NCI-H1105 treated with DMSO at 0.1 percent for 48 hours (cell line): ENCODE results near the gene PPCS.
"Not testable (repeated sequence)": the region's sequence is repeated elsewhere in the genome, so short reads cannot be mapped to it uniquely, and the experiment has no call there.

Source experiments
- DNase-seq: peaks from one replicate; lab custom pipeline; 2025; lab: John Stamatoyannopoulos, UW

PPCS gene

DNA sequence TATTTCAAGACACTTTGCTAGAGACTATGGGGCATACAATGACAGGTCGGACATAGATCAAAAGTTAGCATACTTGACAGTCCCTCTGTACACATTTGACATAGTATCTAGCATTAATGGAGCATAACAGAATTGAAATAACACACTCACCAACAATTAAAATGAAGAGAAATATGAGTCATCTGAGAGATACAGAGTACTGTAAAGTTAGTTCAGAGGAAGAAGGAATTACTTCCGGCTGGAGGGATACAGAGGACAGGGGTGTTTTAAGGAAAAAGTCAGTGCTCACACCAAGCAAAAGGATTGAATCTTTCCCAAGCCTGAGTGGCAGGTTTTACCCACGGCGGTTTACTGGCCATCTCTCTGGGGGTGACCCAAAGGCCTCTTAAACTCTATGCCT, 3.0 kb upstream of the PPCS start:
- no peak for DNase-seq

DNA sequence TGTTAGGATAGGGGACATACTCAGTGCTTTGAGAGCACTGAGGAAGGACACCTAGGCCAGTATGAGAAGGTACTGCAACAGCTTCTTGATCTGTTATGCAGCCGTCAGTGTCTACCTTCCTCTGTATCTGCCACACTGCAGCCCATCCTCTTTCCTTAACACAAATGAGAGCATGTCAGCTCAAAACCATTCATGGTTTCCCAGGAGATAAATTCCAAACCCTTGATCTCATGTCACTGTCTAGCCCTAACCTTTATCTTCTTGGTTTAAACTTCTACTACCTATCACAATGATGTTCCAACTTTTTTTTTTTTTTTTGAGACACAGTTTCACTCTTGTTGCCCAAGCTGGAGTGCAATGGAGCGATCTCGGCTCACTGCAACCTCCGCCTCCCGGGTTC, 1.9 kb upstream of the PPCS start:
- no peak for DNase-seq

DNA sequence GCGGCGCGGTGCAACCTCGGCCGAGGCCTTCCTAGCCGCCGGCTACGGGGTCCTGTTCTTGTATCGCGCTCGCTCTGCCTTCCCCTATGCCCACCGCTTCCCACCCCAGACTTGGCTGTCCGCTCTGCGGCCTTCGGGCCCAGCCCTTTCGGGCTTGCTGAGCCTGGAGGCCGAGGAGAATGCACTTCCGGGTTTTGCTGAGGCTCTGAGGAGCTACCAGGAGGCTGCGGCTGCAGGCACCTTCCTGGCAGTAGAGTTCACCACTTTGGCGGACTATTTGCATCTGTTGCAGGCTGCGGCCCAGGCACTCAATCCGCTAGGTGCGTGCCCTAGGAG, 379 bp downstream of the PPCS start:
- peak; percentile 65 for DNase-seq

DNA sequence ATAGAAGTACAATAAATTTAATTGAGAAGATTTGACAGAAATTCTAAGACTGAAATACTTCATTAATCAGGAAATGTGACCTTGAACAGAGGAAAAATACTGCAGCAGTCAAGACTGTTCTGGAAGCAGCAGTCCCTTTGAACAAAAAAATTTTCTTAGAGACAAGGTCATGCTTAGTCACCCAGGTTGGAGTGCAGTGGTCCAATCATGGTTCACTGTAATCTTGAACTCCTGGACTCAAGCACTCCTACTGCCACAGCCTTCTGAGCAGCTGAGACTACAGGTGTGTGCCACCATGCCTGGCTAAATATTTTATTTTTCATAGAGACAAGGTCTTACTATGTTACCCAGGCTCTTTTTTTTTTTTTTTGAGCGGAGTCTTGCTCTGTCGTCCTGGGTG, 4.9 kb downstream of the PPCS start:
- no peak for DNase-seq

DNA sequence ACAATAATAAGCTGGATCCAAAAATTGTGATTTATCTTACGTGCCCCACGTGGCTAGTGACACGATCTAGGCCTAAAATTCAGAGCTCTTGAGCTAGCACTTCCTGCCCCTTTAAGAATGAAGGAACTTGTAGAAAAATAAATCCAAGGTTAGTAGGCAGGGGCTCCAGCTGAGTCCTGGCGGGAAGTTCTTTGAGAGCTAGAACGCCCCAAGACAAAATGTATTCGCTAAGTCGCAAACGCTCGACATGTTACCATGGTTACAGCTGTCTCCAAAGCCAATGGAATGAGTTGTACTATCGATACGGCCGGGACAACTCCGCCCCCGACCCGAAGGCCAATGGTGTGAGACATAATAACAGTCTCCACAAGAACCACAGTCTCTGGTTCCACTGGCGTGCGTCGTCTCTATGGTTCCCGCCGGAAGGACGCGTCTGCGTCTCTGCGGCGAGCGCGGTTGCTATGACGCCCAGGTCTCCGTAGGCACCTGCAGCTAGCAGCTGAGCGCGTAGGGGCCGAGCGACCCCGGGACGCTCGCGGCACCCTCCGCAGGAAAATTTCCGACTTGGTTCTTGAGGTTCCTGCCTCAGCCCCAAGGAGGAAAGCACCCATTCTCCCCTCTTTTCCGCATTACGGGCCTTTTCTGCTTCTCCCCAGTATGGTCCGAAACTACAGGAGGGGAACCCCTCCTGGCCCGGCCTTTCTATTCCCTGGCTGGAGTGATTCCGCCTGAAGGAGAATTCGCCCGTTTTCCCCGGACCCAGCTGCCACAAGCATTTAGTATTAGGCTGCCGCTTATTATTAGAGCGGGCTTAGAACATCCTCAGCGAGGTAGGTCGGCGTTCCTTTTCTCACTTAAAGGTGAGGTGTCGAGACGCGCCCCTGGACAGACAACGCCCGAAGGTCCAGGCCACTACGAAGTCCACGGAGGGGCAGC, 6.8 kb downstream of the PPCS start, which contains the start of gene CCDC30:
Gene CCDC30 (plus strand): TSS at position 459 of the 936 bp plus-strand sequence. CDS start 17,266 bp downstream, outside the sequence.
- peak; percentile 100 for DNase-seq

DNA sequence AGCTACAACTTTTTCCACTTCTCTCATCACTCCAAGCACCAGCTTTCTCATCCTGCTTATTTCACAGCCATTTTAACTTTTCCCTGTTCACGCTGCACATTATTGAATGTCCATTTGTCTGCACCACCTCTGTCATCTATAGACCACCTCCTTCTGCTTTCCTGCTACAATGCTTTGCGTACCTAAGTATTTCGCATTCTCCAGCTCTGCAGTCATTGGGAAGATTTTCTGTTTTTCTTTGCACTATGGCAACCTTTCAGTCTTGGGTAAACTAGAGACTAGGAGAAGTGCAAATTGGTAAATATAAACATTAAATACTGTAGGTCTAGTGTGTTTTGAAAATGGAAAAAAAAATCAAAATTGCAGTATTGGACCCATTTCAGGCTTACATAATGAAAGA, 7.6 kb downstream of the PPCS start:
- no peak for DNase-seq

DNA sequence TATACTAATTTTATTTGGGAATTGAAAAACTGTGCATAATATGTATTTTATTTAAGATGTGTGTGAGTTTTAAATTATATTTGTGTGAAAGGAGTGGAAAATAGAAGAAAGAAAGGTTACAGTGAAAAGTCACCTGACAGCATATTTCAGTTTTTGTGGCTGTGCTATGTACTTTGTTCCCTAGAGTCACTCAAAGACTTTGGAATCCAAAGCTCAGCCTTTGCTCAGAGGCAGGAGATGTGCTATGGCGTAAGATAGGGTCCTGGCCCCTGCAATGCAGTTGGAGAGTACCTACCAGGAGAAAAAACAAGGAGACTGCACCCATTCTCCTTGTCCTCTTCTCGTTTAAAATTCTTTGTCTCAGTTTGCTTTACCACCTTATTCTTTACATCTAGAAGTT, 9.7 kb downstream of the PPCS start:
- DNase-seq, result no peak

DNA sequence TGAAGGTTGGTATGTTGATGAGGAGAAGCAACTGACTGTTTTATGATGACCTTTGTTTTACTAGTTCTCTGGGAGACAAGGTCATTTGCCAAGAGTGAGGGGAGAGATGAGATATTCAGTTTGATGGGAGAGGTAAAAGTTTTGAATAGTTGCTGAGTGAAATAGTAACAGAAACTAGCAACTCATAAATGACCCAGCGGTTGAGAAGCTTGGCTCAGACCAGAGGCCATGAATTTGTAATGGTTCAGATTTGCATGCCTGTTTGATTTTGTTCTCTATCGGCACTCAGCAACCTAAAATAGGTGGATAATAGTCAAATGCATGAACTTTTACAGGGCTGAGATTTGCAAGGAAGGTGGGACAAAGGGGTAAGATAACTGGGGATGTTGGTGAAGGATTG, 13.4 kb downstream of the PPCS start:
- no peak for DNase-seq

DNA sequence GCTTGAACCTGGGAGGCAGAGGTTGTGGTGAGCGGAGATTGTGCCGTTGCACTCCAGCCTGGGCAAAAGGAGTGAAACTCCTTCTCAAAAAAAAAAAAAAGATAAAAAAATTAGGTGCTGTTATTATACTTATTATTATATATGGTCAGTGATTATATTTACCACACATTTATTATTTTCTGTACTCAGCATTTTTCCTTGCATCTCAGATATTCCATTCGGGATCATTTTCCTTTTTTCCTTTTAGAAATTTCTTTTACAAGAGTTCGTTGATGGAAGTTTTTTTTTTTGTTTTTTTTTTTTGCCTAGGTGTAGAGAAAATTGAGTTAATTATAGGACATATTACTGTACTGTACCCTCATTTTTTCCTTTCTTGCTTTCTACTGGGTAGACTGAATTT, 20.3 kb downstream of the PPCS start:
- no peak for DNase-seq

DNA sequence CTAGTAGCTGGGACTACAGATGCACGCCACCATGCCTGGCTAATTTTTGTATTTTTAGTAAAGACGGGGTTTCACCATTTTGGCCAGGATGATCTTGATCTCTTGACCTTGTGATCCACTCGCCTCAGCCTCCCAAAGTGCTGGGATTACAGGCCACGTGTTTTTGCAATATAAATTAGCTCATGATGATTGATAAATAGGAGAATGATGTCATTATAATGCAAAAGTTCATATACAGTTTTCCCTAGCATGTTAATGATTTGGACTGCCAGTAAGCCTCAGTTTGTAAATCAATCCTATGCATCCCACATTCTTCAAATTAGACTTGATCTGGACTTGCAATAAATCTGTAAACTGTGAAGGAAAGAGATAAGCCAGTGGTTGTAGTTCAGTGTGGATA, 21.0 kb downstream of the PPCS start:
- not testable (repeated sequence) for DNase-seq

DNA sequence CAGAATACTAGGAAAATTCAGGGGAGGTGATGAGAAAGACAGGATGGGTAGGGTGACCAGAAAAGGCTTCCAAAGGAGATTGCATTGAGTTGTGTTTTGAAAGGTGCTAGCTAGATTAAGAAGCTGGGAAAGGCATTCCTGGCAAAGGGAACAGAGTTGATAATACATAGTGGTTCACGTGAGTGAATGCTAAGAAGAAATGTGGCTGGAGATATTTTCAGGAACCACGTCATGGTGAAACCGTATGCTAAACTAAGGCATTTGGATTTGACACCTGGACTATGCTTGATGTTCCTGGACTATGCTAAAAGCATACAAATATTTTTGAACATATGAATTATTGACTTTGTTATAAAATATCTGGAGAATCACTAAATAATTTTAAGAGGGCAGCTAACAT, 21.4 kb downstream of the PPCS start:
- no peak for DNase-seq

DNA sequence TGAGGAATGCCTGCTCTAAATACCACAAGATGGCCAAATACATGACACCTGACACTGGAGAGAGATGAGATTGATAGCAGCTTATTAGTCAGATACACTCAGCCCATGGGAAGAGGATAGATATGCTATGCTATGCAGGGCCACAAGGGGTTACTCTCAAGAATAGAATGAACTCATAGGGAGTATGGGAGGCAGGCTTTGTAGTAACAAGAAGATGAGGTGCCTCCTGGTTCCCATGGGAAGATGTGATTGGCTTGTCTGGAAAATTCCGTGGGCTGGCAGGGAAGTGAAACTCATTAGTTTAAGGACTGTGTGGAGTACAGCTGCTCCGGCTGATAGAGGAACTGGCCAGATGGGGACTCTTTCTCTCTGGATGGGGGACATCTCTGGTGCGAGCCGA, 23.3 kb downstream of the PPCS start:
- peak; percentile 10 for DNase-seq

DNA sequence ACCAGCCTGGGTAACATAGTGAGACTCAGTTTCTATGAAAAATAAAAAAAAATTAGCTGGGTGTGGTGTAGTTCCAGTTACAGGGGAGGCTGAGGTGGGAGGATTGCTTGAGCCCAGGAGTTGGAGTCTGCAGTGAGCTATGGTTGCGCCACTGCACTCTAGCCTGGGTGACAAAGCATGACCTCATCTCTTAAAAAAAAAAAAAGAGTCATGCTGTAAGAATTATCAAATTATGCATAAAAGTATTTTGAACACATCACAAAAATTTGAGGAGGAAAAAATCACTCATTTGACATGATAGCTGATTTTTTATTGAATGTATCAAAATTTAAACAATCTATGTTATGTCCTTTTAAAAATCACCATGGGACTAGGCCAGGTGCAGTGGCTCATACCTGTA, 24.6 kb downstream of the PPCS start:
- no peak for DNase-seq

DNA sequence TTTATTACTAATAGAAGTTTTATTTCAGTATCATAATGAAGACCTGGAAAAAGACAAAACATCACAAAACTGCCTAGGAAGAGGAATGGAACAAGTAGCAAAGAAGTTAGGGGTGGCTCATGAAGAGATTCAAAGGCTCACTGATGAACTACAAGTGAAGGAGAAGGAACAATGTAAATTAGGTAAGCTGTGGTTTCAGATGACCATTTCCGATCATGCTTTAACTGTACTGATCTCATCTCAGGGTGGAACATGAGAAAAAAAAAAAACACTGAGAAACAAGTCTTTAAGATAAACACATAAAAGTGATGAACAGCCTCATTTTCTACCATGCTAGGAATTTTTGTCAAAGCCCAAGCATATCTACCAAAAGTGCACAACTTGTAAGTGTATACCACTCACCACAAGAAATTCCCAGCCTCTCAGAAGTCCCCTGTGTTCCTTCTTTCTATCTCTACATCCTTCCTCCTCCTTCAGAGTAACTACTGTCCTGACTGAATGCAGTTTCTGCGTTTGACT, 26.4 kb downstream of the PPCS start:
- no peak for DNase-seq

DNA sequence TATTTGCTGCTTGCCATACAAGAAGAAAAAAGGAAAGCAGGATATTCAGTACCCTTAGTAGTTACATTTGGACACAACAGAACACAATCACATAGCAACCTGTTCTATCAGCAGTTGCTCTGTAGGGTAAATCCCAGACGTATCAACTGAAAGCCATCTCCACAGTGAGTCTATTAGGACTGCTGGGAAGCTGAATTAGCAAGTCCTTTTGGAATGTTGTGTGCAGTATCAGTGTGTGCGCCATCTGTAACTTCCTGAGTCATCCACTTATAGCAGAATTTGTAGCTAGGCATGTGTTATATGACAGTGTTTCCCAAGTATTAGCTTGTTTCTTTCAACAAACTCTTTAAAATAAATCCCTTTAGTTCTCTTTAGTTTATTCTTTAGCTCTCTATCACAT, 28.0 kb downstream of the PPCS start:
- no peak for DNase-seq

DNA sequence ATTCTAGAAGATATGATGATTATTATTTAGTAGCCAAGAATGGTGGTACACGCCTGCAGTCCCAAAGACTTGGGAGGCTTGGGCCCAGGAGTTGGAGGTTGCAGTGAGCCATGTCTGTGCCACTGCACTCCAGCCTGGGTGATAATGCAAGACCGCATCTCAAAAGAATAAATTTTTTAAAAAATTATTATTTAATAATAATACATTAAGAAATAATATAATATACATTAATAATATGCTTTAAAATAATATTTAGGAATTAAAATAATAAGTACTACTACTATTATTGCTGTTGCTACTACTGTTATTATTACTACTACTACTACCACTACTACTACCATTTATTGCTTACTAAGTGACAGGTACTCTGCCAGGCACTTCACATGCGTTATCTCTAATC, 33.9 kb downstream of the PPCS start:
- DNase-seq, result no peak

DNA sequence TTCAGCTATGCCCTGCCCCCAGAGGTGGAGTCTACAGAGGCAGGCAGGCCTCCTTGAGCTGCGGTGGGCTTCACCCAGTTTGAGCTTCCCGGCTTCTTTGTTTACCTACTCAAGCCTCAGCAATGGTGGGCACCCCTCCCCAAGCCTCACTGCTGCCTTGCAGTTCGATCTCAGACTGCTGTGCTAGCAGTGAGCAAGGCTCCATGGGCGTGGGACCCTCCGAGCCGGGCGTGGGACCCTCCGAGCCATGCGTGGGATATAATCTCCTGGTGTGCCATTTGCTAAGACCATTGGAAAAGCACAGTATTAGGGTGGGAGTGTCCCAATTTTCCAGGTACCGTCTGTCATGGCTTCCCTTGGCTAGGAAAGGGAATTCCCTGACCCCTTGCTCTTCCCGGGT, 45.7 kb downstream of the PPCS start:
- DNase-seq, result not testable (repeated sequence)

DNA sequence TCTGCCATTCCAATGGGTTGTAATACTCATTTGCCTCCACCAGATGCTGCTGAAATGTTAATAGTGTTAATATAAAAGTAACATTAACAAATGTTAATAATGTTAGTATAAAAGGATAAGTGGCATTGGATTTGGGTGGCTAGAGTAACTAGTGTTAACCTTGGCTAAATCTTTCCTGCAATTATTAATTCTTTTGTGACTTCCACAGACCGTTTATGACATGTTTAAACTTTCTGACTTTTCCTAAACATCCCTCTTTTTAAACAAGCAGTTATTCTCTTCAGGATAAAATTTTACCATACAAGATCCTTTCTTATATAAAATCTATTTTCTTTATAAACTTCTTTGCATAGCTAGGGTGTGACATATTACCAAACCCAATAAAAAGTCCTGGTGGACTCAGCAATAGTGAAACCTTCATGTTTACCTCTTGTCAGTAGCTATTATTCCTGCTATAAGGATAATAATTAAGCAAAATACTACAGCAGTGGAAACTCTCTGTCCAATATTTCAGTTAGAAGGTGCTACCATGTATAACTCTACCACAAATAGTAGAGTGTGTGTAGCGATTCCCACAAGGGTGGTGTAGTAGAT, 48.3 kb downstream of the PPCS start:
- no peak for DNase-seq

DNA sequence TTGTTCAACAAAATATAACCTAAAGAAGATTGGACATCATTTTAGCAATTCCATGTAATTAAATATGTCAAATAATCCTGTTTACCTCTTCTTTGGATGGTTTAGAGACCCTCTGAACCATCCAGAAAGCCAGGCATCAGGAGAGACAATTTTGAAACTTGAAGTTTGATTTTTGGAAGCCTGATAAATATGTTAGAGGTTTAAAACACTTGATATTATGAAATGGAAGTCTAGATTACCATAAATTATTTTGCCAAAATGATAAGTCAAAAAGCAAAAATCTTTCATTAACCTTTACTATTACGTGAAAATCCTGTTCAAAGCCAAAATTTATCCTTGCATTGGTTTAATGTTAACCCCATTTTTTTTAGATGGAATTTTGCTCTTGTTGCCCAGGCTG, 50.2 kb downstream of the PPCS start:
- no peak for DNase-seq
